Keratinocyte (primary cell): ENCODE measurements around the gene QPRT. TPM values are rescaled to one million over a fixed set of nuclear protein-coding genes. Genes with fewer than 3 reads are reported as not detected.

Experiments
- DNase-seq: peaks from one replicate; pipeline ENCODE4 v3.0.0-alpha.2; 2011; ENCODE audit warnings: low read depth, missing footprints, low spot score
- FAIRE-seq: peaks from 2 replicates; lab custom pipeline; 2011; peaks lifted over from hg19 to GRCh38; lab: Jason Lieb, UNC
- H2AFZ ChIP-seq: 2 replicates; pipeline ENCODE4 v1.6.0; 2012; ENCODE audit warnings: low read length, control low read depth, inconsistent platforms; ENCODE audit not compliant: control insufficient read depth
- H3K27ac ChIP-seq: 2 replicates; pipeline ENCODE4 v1.5.1; 2011; ENCODE audit warnings: low read length; ENCODE audit not compliant: control insufficient read depth, insufficient read depth
- H3K27me3 ChIP-seq: 3 replicates; pipeline ENCODE4 v1.6.0; 2011; ENCODE audit warnings: low read length; ENCODE audit not compliant: control insufficient read depth, insufficient read depth; ENCODE audit errors: extremely low read depth
- H3K36me3 ChIP-seq, 2 experiments: 2 replicates in 1 of 2; 3 replicates in 1 of 2; pipeline ENCODE4 v1.5.1; 2011; ENCODE audit warnings: low read length in 2 of 2, mild to moderate bottlenecking in 1 of 2; ENCODE audit not compliant: control insufficient read depth in 2 of 2, insufficient read depth in 2 of 2; ENCODE audit errors: extremely low read depth in 1 of 2
- H3K4me1 ChIP-seq: 3 replicates; pipeline ENCODE4 v1.5.1; 2011; ENCODE audit warnings: low read length; ENCODE audit not compliant: control insufficient read depth, insufficient read depth; ENCODE audit errors: extremely low read depth
- H3K4me2 ChIP-seq: 3 replicates; pipeline ENCODE4 v1.6.0; 2011; ENCODE audit warnings: low read depth, low read length; ENCODE audit not compliant: control insufficient read depth, insufficient read depth; ENCODE audit errors: extremely low read depth
- H3K4me3 ChIP-seq, 3 experiments: fragments of 200-600 bp in 1 of 3; sonication (generic) in 1 of 3; 2 replicates in 2 of 3; 3 replicates in 1 of 3; pipeline ENCODE4 v1.5.1; 2011 to 2016; ENCODE audit warnings: low read length in 3 of 3, mild to moderate bottlenecking in 3 of 3, control low read depth in 2 of 3, inconsistent platforms in 1 of 3, low read depth in 1 of 3, mixed read lengths in 1 of 3, mixed run types in 1 of 3, moderate library complexity in 1 of 3; ENCODE audit not compliant: control insufficient read depth in 2 of 3, insufficient read depth in 2 of 3; ENCODE audit errors: extremely low read depth in 1 of 3
- H3K79me2 ChIP-seq: 2 replicates; pipeline ENCODE4 v1.6.0; 2012; ENCODE audit warnings: low read length; ENCODE audit not compliant: control insufficient read depth, insufficient read depth
- H3K9ac ChIP-seq: 3 replicates; pipeline ENCODE4 v1.6.0; 2011; ENCODE audit warnings: low read length; ENCODE audit not compliant: control insufficient read depth, insufficient read depth; ENCODE audit errors: extremely low read depth
- H3K9me1 ChIP-seq: 3 replicates; pipeline ENCODE4 v1.6.0; 2011; ENCODE audit warnings: low read length; ENCODE audit not compliant: control insufficient read depth, insufficient read depth; ENCODE audit errors: extremely low read depth
- H3K9me3 ChIP-seq: 2 replicates; pipeline ENCODE4 v1.5.1; 2012; ENCODE audit warnings: low read depth, low read length; ENCODE audit not compliant: control insufficient read depth
- H4K20me1 ChIP-seq: 3 replicates; pipeline ENCODE4 v1.6.0; 2011; ENCODE audit warnings: low read length; ENCODE audit not compliant: control insufficient read depth, insufficient read depth; ENCODE audit errors: extremely low read depth
- EZH2 ChIP-seq: IDR thresholded peaks from one replicate; pipeline ENCODE4 v1.6.1; 2012; ENCODE audit warnings: inconsistent platforms, mild to moderate bottlenecking, low read length, moderate library complexity
- dilution Hi-C: fragments of 300-500 bp; cut with MboI; formaldehyde crosslinking; loops from one replicate; pipeline ENCODE4 v1.7.0; 2020; ENCODE audit warnings: low sequenced_read_pairs; ENCODE audit not compliant: extremely low pct_ligation_motif_present
- polyA plus RNA-seq, 5 experiments: library from polyadenylated mRNA; depleted of rRNA in 3 of 5; stranded (reverse) in 3 of 5; stranded (forward) in 1 of 5; unstranded in 1 of 5; fragments of >200 nt; gene quantifications; 1 replicate in 1 of 5; 2 replicates in 3 of 5; 3 replicates in 1 of 5; pipeline versions ENCODE4 v1.2.1 to v1.2.3, GENCODE V29; 2011 to 2012; ENCODE audit warnings: missing spikeins in 2 of 5, low read depth in 1 of 5, low replicate concordance in 1 of 5
- TF ChIP-seq, protein P1 (sequence below), 3 experiments: IDR thresholded peaks in 1 of 3; conservative IDR thresholded peaks in 1 of 3; optimal IDR thresholded peaks in 1 of 3; 2 replicates in 2 of 3; 3 replicates in 1 of 3; pipeline versions ENCODE3 to v1.5.1; 2011; ENCODE audit warnings: low read length in 3 of 3, mild to moderate bottlenecking in 3 of 3, moderate library complexity in 2 of 3, control low read depth in 1 of 3, inconsistent platforms in 1 of 3; ENCODE audit not compliant: insufficient read depth in 2 of 3; ENCODE audit errors: extremely low read depth in 1 of 3

QPRT gene
- polyA plus RNA-seq, 1 donor (not counting 4 experiments of a cell fraction or from before 2014, with no cell fraction given): 8.8 TPM

- Histone ChIP-seq H3K27ac (no peak overlapping the region), H2AFZ (no peak overlapping the region), H3K4me2 (no peak overlapping the region), H3K79me2 (no peaks in the 10 kb centered on the region), H3K9me3 (no peaks in the 10 kb centered on the region), H3K36me3 (no peaks in the 10 kb centered on the region), H3K27me3 (no peaks in the 10 kb centered on the region), H4K20me1 (no peaks in the 10 kb centered on the region), H3K9me1 (no peaks in the 10 kb centered on the region), H3K9ac (no peak overlapping the region), H3K4me3 (no peak overlapping the region), H3K4me1 (no peaks in the 10 kb centered on the region)
- DNase-seq: no peak
- no peak for FAIRE-seq
- dilution Hi-C loops: no loop called here
- no peak for TF ChIP-seq EZH2
- TF ChIP-seq, protein P1, sequence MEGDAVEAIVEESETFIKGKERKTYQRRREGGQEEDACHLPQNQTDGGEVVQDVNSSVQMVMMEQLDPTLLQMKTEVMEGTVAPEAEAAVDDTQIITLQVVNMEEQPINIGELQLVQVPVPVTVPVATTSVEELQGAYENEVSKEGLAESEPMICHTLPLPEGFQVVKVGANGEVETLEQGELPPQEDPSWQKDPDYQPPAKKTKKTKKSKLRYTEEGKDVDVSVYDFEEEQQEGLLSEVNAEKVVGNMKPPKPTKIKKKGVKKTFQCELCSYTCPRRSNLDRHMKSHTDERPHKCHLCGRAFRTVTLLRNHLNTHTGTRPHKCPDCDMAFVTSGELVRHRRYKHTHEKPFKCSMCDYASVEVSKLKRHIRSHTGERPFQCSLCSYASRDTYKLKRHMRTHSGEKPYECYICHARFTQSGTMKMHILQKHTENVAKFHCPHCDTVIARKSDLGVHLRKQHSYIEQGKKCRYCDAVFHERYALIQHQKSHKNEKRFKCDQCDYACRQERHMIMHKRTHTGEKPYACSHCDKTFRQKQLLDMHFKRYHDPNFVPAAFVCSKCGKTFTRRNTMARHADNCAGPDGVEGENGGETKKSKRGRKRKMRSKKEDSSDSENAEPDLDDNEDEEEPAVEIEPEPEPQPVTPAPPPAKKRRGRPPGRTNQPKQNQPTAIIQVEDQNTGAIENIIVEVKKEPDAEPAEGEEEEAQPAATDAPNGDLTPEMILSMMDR (optimal IDR thresholded peaks at IDR 0.05 in 1 of 3, IDR thresholded peaks at IDR 0.05 in 1 of 3, conservative IDR thresholded peaks at IDR 0.05 in 1 of 3; ENCODE audit: extremely low read depth in 1 of 3, insufficient read depth in 2 of 3, low read length in 3 of 3): no peak
Observed at GRCh38 chr16:29646947-29647346, 32.0 kb upstream of the QPRT start.

GRCh38 chr16:29649588-29650494, 29.1 kb upstream of the QPRT start:
- no peaks in the 10 kb centered on the region for H3K79me2 ChIP-seq
- no peak for TF ChIP-seq EZH2
- TF ChIP-seq, protein P1 (optimal IDR thresholded peaks at IDR 0.05 in 1 of 3, IDR thresholded peaks at IDR 0.05 in 1 of 3, conservative IDR thresholded peaks at IDR 0.05 in 1 of 3; ENCODE audit: extremely low read depth in 1 of 3, insufficient read depth in 2 of 3, low read length in 3 of 3): no peak
- H3K27ac ChIP-seq: no peak overlapping the region
- no peaks in the 10 kb centered on the region for H3K4me1 ChIP-seq
- H3K36me3 ChIP-seq: no peaks in the 10 kb centered on the region
- H3K27me3 ChIP-seq: no peaks in the 10 kb centered on the region
- H3K4me3 ChIP-seq: no peak overlapping the region
- no peaks in the 10 kb centered on the region for H3K9me1 ChIP-seq
- FAIRE-seq (no peak), DNase-seq (no peak)
- no peaks in the 10 kb centered on the region for H3K9me3 ChIP-seq
- dilution Hi-C loops: no loop called here
- no peak overlapping the region for H3K9ac ChIP-seq
- H3K4me2 ChIP-seq: no peak overlapping the region
- no peaks in the 10 kb centered on the region for H4K20me1 ChIP-seq
- H2AFZ ChIP-seq: no peak overlapping the region
